ENCODE measurements around the gene MPHOSPH6.
"Not testable (repeated sequence)": the region's sequence is repeated elsewhere in the genome, so short reads cannot be mapped to it uniquely, and the experiment has no call there.

Gene MPHOSPH6

DNA sequence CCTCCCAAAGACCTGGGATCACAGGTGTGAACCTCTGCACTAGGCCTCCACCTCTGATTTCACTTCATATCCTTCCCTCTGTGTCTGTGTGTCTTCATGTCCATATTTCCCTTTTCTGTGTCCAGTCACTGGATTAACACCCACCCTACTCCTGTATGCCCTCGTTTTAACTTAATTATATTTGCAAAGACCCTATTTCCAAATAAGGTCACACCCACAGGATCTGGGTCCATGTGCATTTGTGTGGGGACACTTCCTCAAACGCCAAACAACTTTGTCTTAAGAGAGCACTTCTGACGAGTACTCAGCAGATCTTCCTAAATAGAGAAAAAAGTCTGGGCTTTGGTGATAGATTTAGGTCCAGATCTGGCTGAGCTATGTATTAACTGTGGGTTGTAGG is 56.3 kb downstream of the MPHOSPH6 start:
- no peak for DNase-seq (ENCODE audit: extremely low read depth, low read depth)
- TF ChIP-seq, protein P1, sequence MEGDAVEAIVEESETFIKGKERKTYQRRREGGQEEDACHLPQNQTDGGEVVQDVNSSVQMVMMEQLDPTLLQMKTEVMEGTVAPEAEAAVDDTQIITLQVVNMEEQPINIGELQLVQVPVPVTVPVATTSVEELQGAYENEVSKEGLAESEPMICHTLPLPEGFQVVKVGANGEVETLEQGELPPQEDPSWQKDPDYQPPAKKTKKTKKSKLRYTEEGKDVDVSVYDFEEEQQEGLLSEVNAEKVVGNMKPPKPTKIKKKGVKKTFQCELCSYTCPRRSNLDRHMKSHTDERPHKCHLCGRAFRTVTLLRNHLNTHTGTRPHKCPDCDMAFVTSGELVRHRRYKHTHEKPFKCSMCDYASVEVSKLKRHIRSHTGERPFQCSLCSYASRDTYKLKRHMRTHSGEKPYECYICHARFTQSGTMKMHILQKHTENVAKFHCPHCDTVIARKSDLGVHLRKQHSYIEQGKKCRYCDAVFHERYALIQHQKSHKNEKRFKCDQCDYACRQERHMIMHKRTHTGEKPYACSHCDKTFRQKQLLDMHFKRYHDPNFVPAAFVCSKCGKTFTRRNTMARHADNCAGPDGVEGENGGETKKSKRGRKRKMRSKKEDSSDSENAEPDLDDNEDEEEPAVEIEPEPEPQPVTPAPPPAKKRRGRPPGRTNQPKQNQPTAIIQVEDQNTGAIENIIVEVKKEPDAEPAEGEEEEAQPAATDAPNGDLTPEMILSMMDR (IDR thresholded peaks at IDR 0.05; ENCODE audit: low read depth, low read length, missing control alignments) = no peak
- no peak overlapping the region for H3K4me3 ChIP-seq (replicated peaks; ENCODE audit: low read depth, low read length)

DNA sequence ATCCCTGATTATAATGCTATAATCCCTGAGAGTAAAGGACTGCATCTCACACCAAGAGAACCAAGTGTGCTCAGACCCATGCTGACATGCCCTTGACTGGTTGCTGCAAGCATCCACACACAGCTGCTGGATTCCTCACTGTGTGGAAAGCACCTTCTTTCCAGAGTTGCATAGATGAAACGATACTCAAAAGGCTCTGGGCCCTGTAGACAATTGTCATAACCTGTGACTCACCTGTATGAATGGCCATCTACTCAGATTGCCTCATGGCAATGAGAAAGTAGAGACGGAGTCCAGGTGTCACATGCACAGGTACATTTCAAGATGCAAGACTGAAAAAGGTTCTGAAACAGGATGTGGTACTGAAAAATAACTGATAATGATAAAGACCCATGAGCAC is 58.1 kb downstream of the MPHOSPH6 start:
- no peak for DNase-seq (ENCODE audit: extremely low read depth, low read depth)
- TF ChIP-seq, protein P1 (IDR thresholded peaks at IDR 0.05; ENCODE audit: low read depth, low read length, missing control alignments) = no peak
- H3K4me3 ChIP-seq (replicated peaks; ENCODE audit: low read depth, low read length) = no peak overlapping the region

DNA sequence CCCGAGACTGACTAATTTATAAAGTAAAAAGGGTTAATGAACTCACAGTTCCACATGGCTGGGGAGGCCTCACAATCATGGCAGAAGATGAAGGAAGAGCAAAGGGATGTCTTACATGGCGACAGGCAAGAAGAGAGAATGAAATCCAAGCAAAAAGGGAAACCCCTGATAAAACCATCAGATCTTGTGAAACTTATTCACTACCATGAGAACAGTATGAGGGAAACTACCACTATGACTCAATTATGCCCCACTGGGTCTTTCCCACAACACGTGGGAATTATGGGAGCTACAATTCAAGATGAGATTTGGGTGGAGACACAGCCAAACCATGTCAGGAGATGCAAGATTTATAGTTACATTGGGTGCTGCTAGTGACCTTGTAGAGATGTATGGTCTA is 60.8 kb downstream of the MPHOSPH6 start:
- H3K4me3 ChIP-seq (replicated peaks; ENCODE audit: low read depth, low read length); DNase-seq (ENCODE audit: extremely low read depth, low read depth): not testable (repeated sequence)

DNA sequence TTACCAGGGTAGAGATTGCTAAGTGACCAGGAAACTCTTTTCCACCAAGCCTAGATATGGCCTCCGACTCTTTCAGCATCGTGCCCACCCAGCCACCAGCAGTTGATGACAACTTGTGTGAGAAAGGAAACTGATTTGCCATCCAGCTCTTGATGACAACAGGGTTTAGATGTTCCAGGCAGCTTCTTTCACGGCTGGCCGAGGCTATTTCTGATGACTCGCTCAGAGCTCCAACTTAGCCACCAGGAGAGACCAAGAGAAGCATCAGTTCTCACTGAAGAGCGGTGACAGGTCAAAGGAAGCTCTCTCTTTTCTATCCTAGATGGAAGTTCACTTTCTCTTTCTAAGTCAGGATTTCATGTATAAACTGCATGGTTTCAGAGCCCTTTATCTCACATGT is 61.2 kb downstream of the MPHOSPH6 start:
- H3K4me3 ChIP-seq (replicated peaks; ENCODE audit: low read depth, low read length) = no peak overlapping the region
- no peak for DNase-seq (ENCODE audit: extremely low read depth, low read depth)
- TF ChIP-seq, protein P1 (IDR thresholded peaks at IDR 0.05; ENCODE audit: low read depth, low read length, missing control alignments) = no peak

DNA sequence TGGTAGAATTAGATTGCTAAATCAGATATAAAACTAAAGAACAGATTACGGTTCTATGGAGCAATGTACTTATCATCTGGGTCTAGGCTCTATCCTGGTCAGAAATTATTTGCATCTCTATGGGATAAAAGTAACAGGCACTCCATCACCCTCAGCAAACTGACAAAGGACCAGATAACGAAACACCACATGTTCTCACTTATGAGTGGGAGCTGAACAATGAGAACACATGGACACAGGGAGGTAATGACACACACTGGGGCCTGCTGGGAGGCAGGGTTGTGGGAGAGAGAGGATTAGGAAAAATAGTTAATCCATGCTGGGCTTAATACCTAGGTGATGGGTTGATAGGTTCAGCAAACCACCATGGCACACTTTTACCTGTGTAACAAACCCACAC is 61.9 kb downstream of the MPHOSPH6 start:
- TF ChIP-seq, protein P1 (IDR thresholded peaks at IDR 0.05; ENCODE audit: low read depth, low read length, missing control alignments) = no peak
- DNase-seq (ENCODE audit: extremely low read depth, low read depth) = no peak
- H3K4me3 ChIP-seq (replicated peaks; ENCODE audit: low read depth, low read length) = no peak overlapping the region

DNA sequence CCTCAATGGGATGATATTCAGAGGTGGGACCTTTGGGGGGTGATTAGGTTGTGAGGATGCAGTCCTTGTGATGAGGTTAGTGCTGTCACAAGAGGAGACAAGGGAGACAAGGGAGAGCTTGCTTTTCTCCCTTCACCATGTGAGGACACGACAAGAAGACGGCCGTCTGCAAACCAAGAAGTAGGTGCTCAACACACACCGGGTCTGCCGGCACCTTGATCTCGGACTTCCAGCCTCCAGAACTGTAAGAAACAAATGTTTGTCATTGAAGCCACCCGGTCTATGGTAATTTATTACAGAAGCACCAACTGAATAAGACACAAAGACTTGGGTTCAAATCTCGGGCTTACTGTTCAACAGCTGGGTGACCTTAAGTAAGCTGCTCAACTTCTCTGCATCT is 64.9 kb downstream of the MPHOSPH6 start:
- no peak for DNase-seq (ENCODE audit: extremely low read depth, low read depth)
- TF ChIP-seq, protein P1 (IDR thresholded peaks at IDR 0.05; ENCODE audit: low read depth, low read length, missing control alignments) = no peak
- H3K4me3 ChIP-seq (replicated peaks; ENCODE audit: low read depth, low read length) = no peak overlapping the region

Data from HFF-Myc (cell line).